T-helper 2 cell treated with Interferon-gamma antibody and Interleukin-4, amounts not matched to agents 5 μg/mL and 100 μg/mL, for 36 hours (primary cell): ENCODE results near the gene NPRL2.
A peak's percentile ranks its signal among the peaks of the same experiment; 100 is the strongest.

Experiments used
- DNase-seq: peaks from one replicate; pipeline ENCODE4 v3.0.0; 2021; ENCODE audit warnings: low spot score
- H3K27ac Mint-ChIP-seq: one replicate; pipeline ENCODE4 v1.8.0; 2021; ENCODE audit warnings: mild to moderate bottlenecking, mixed read lengths
- H3K27me3 Mint-ChIP-seq: one replicate; pipeline ENCODE4 v1.8.0; 2021; ENCODE audit warnings: low read depth, mixed read lengths
- H3K36me3 Mint-ChIP-seq: one replicate; pipeline ENCODE4 v1.8.0; 2021; ENCODE audit warnings: low read depth, mixed read lengths
- H3K4me1 Mint-ChIP-seq: one replicate; pipeline ENCODE4 v1.8.0; 2021; ENCODE audit warnings: low read depth, mixed read lengths
- H3K4me3 Mint-ChIP-seq: one replicate; pipeline ENCODE4 v1.8.0; 2022; ENCODE audit warnings: mild to moderate bottlenecking, moderate library complexity, mixed read lengths
- H3K9me3 Mint-ChIP-seq: one replicate; pipeline ENCODE4 v1.8.0; 2021; ENCODE audit warnings: mixed read lengths

The NPRL2 gene

DNA sequence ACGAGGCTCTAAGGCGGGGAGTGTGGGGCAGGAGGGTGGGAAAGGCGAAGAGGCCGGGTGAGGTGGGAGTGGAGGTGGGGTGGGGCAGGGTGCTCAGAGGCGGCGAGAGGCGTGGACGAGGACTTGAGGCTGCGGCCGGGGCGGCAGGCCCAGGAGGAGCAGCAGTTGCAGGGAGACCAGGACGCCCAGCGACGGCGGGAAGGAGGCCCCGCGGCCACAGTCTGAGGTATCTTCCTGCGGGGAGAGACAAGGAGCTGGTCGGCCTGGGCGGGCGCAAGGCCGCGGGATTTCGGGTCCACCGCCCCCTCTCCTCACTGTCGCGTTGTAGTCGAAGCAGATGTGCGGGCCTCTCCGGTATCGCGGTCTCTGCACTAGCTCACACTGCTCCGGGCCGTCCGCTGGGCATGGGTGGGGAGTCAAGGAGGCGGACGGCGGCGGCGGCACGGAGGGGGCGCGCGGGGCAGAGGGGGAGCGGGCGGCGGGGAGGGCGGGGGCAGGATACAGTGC, 14.1 kb upstream of the NPRL2 start:
- H3K4me1 Mint-ChIP-seq, result peaks cover 13% of the 10 kb centered on the region
- DNase-seq, result no peak
- no peaks in the 10 kb centered on the region for H3K9me3 Mint-ChIP-seq
- H3K36me3 Mint-ChIP-seq, result no peaks in the 10 kb centered on the region
- no peaks in the 10 kb centered on the region for H3K27me3 Mint-ChIP-seq
- peak overlapping the region; percentile 81 for H3K4me3 Mint-ChIP-seq
- peak overlapping the region; percentile 31 for H3K27ac Mint-ChIP-seq

DNA sequence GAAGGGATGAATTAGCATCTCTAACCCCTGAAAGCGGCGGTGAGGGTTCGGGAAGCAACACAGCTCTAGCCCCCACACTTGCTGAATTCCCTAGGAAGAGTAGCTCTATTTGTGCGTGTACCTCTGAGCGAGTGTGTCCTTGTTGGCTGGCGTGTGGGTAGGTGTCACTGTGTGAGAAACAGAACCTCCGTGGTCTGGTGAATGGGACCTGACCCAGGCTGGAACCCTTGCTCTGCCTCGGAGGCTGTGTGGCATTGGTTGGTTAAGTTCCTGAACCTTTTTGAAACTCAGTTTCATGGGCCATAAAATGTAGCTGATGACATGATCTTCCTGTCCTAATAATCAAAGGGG, 9.2 kb upstream of the NPRL2 start:
- no peak for DNase-seq
- Mint-ChIP-seq H3K4me1 (peaks cover 31% of the 10 kb centered on the region), H3K36me3 (peaks cover 20% of the 10 kb centered on the region)

DNA sequence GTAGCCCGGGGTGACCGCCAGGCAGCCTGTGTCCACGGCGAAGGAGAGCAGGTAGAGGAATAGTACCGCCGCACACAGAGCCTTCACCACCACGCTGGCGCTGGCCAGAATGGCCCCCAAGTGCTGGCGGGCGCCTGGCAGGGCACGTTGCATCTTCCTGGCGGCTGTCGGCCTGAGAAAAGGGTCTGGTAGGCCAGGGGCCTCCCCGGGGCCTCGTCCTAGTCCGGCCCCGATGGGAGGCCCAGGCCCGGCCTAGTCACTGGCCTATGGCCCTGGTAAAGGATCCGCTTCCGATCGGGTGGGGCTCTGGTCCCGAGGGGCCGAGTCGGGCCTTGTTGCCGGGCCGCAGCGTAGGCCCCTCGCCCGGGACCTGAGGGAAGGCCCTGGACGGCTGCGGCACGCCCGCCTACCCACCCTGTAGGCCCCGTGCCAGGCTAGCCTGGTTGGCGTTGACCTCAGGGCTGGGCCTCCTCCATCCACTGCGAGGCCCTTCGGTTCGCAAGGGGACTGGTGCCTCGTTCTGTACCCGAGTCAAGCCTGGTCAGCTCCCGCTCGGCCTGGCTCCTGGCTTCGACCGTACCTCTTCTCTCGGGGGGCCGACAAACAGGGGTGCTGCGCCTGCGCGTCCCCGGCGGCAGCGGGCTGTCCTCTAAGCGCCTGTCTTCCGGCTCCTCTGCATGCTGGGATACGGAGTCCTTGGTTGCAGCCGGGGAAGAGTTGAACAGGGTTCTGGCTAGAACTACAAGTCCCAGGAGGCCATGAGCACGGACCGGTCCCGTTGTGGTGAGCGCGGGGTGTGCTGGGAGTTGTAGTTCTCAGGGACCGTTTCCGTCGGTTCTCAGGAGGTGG, 8.6 kb upstream of the NPRL2 start, which contains the start of gene TMEM115:
Gene TMEM115, minus strand, starts transcription at position 611 of the 849 bp plus-strand sequence. Its CDS starts 458 bp downstream, at position 153.
- H3K4me1 Mint-ChIP-seq, result peaks cover 31% of the 10 kb centered on the region
- peaks cover 24% of the 10 kb centered on the region for H3K36me3 Mint-ChIP-seq
- no peaks in the 10 kb centered on the region for H3K27me3 Mint-ChIP-seq
- DNase-seq, result peak; percentile 96
- no peaks in the 10 kb centered on the region for H3K9me3 Mint-ChIP-seq
- H3K27ac Mint-ChIP-seq, result peak within 1 kb of the TSS; percentile 95
- H3K4me3 Mint-ChIP-seq, result peak within 1 kb of the TSS; percentile 98

More for the DNA sequence above, 9.2 kb upstream of the NPRL2 start:
- H3K4me3 Mint-ChIP-seq, result peak overlapping the region; percentile 98
- H3K9me3 Mint-ChIP-seq, result no peaks in the 10 kb centered on the region
- peak overlapping the region; percentile 95 for H3K27ac Mint-ChIP-seq
- no peaks in the 10 kb centered on the region for H3K27me3 Mint-ChIP-seq

- peak overlapping the region; percentile 81 for H3K27ac Mint-ChIP-seq
- H3K4me1 Mint-ChIP-seq, result peaks cover 31% of the 10 kb centered on the region
- H3K9me3 Mint-ChIP-seq, result no peaks in the 10 kb centered on the region
- H3K36me3 Mint-ChIP-seq, result peaks cover 25% of the 10 kb centered on the region
- no peaks in the 10 kb centered on the region for H3K27me3 Mint-ChIP-seq
- peak overlapping the region; percentile 98 for H3K4me3 Mint-ChIP-seq
- DNase-seq, result no peak
Observed at GRCh38 chr3:50358355-50358910, 7.9 kb upstream of the NPRL2 start.

DNA sequence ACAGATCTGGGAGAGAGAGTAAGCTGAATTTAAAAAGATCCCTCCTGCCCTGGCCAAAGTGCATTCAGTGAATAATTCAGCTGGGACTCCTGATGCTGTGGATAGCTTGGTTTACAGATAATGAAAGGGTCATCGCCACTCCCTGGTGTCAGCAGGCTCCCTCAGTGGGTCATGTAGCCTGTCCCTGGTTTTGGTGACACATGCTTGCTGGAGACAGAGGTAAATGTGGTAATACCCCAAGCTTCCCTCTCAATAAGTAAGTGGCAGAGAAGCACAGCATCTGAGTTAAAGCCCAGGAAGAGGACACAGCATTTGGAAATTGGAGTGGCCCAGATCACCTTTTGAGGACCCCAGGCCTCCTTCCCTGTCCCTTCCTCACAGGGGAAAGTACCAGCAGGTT, 6.9 kb upstream of the NPRL2 start:
- no peak for DNase-seq
- H3K4me1 Mint-ChIP-seq, result peaks cover 35% of the 10 kb centered on the region
- peaks cover 30% of the 10 kb centered on the region for H3K36me3 Mint-ChIP-seq
- H3K4me3 Mint-ChIP-seq, result peak overlapping the region; percentile 98
- no peak overlapping the region for H3K27ac Mint-ChIP-seq
- H3K27me3 Mint-ChIP-seq, result no peaks in the 10 kb centered on the region
- no peaks in the 10 kb centered on the region for H3K9me3 Mint-ChIP-seq

GRCh38 chr3:50356553-50356952, 6.0 kb upstream of the NPRL2 start:
- Mint-ChIP-seq H3K9me3 (no peaks in the 10 kb centered on the region), H3K4me1 (peaks cover 35% of the 10 kb centered on the region), H3K27ac (no peak overlapping the region), H3K36me3 (peaks cover 31% of the 10 kb centered on the region), H3K4me3 (peak overlapping the region; percentile 98), H3K27me3 (no peaks in the 10 kb centered on the region)
- DNase-seq, result no peak

DNA sequence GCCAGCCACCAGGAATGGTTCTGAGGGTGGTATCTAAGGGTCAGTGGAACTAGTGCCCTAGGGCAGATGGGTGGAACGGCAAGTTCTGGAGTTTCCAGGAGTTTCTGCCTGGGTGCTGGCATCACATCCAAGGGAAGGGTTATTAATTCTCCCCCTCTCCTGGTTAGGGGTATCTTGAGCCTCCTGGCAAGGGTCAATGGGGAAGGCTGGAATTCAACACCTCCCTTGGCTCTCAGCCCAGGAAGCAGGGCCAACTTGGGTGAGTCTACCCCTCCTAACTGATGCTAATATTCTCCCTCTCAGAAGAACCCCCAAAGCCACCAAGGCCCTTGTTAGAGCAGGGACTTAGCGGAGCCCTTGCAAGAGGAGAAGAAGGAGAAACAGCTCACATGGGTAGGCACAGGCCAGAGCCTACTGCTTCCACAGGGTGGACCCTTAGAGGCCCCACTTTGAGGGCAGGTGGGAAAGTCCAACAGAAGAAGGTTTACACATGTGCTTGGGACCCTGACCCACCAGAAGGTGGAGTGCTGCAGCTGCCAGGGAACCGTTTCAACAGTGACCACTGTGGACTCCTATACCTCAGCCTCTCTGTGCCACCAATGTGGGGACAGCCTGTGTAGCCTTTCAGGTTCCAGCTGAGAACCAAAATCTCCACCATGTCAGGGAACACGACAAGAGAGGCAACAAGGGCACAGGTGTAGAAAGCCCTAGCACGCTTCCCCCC, 5.4 kb upstream of the NPRL2 start:
- H3K4me1 Mint-ChIP-seq, result peaks cover 41% of the 10 kb centered on the region
- peak overlapping the region; percentile 98 for H3K4me3 Mint-ChIP-seq
- DNase-seq, result no peak
- no peak overlapping the region for H3K27ac Mint-ChIP-seq
- H3K9me3 Mint-ChIP-seq, result no peaks in the 10 kb centered on the region
- H3K27me3 Mint-ChIP-seq, result no peaks in the 10 kb centered on the region
- peaks cover 37% of the 10 kb centered on the region for H3K36me3 Mint-ChIP-seq

DNA sequence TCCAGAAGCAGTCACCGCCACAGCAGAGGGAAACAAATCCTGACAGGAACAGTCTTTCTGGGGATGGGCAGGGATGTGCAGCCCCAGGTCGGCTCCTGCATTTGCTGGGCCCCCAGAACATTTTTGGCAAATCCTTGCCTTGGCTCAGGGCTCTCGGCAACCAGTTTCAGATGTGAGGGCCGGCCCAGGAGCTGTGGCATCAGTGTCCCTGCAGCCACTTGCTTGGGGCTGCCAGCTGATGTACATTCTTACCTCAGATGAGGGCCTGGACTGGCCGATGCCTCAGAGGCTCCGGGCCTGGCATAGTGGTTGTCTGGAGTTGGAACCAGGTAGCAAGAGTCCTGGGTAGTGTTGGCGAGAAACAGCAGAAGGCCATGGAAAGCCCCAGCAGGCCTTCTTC, 4.3 kb upstream of the NPRL2 start:
- H3K4me3 Mint-ChIP-seq, result no peak overlapping the region
- H3K4me1 Mint-ChIP-seq, result peaks cover 44% of the 10 kb centered on the region
- no peaks in the 10 kb centered on the region for H3K9me3 Mint-ChIP-seq
- no peak for DNase-seq
- peaks cover 46% of the 10 kb centered on the region for H3K36me3 Mint-ChIP-seq
- no peak overlapping the region for H3K27ac Mint-ChIP-seq
- no peaks in the 10 kb centered on the region for H3K27me3 Mint-ChIP-seq

DNA sequence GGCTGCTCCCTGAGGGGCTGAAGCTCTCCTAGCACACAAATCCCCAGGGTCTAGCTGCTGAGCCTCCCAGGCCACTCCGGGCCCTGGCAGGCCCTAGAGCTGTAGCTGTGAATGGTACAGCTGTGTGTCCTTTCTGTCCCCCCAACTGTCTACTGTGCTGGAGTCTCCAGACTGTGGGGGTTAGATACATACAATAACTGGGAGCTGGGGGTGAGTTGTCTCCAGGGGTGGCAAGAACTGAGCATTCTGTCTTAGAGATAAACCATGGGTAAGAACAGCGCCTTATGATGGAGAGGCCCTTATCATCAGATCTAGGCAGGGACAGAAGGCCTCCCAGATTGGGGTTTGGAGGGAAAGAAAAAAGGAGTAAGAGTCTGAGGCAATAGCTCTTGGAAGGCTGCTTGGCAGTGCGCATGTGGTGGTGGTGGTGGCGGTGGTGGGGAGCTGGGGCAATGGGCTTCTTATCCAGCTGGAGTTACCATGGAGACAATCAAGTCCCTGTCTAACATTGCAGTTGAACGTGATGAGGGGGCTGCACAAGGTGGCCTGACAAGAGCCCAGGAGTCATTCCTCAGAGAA, 3.7 kb upstream of the NPRL2 start:
- Mint-ChIP-seq H3K27ac (no peak overlapping the region), H3K9me3 (no peaks in the 10 kb centered on the region), H3K27me3 (no peaks in the 10 kb centered on the region), H3K4me1 (peaks cover 42% of the 10 kb centered on the region), H3K36me3 (peaks cover 45% of the 10 kb centered on the region), H3K4me3 (no peak overlapping the region)
- DNase-seq, result no peak

- Mint-ChIP-seq H3K9me3 (no peaks in the 10 kb centered on the region), H3K36me3 (peaks cover 48% of the 10 kb centered on the region), H3K4me3 (no peak overlapping the region), H3K27ac (no peak overlapping the region), H3K4me1 (peaks cover 49% of the 10 kb centered on the region), H3K27me3 (no peaks in the 10 kb centered on the region)
- no peak for DNase-seq
Observed at GRCh38 chr3:50353245-50354004, 2.9 kb upstream of the NPRL2 start.

DNA sequence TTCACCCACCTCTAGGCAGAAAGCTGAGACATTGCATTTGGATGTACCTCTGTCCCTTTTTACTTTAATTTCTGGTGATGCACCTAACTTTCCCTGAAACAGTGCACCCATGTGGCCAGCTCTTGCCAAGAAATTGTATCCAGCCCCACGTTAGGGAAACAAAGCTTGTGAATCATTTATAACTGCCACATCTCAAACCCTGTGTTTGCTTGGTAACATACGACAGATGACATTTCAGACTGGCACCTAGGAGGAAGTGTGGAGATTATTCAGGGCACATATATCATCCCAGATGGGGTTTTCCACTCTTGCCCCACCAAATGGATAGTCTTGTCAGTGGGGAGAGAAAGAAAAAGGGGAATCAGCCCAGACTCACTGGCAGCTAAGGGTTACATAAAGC, 2.2 kb upstream of the NPRL2 start:
- Mint-ChIP-seq H3K4me1 (peaks cover 50% of the 10 kb centered on the region), H3K27ac (peak overlapping the region; percentile 8), H3K4me3 (no peak overlapping the region), H3K36me3 (peaks cover 49% of the 10 kb centered on the region), H3K27me3 (no peaks in the 10 kb centered on the region), H3K9me3 (no peaks in the 10 kb centered on the region)
- no peak for DNase-seq

- Mint-ChIP-seq H3K27me3 (no peaks in the 10 kb centered on the region), H3K9me3 (no peaks in the 10 kb centered on the region), H3K36me3 (peaks cover 44% of the 10 kb centered on the region), H3K4me3 (peak overlapping the region; percentile 93), H3K27ac (peak overlapping the region; percentile 97), H3K4me1 (peaks cover 42% of the 10 kb centered on the region)
- no peak for DNase-seq
Observed at GRCh38 chr3:50351323-50351697, 735 bp upstream of the NPRL2 start.

DNA sequence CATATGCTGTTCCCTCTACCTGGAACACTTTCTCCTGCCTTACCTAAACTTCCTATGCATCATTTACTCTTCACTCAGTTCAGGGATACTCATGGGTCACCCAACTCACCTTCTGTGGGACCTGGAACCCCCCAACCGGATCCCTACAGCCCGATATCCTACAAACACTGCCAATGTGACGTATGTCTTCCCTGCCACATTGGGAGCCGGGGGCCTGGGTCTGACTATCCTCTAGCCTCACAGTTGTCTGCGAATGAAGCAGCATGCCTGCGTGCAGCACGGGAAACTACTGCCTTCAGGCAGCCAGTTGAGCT, 405 bp downstream of the NPRL2 start:
- Mint-ChIP-seq H3K4me3 (peak overlapping the region; percentile 93), H3K9me3 (no peaks in the 10 kb centered on the region), H3K36me3 (peaks cover 44% of the 10 kb centered on the region), H3K27ac (peak overlapping the region; percentile 97), H3K4me1 (peaks cover 42% of the 10 kb centered on the region), H3K27me3 (no peaks in the 10 kb centered on the region)
- no peak for DNase-seq
